ENCODE results near the gene GSTA2.

DNA sequence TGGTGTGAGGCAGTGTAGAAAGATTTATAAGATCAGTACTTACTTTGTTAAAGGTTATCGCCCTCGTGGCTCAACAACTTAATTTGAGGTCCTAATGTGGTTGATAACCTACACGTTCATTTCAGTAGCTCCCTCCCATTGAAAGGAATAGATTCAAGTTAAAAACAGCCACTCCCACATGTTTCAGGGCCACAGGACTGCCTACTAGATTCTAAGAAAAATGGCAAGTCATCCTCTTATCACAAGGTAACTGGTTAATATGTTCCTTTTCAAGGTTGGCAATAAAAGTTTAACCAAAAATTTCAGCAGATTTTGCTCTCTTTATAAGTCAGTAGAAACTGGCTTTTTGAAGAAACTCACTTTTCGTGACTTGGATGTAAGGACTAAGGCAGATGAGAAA lies 17.1 kb downstream of the GSTA2 start:
- TF ChIP-seq POLR2A (IDR thresholded peaks at IDR 0.05) = no peak
- no peak for TF ChIP-seq CTCF (IDR thresholded peaks at IDR 0.05)
